GM20000 (cell line): ENCODE results near the gene SELP.
A peak's percentile ranks its signal among the peaks of the same experiment; 100 is the strongest.

Experiments
- DNase-seq: peaks from one replicate; pipeline ENCODE4 v3.0.0; 2012; ENCODE audit warnings: low spot score
- CTCF ChIP-seq: IDR thresholded peaks from 2 replicates; pipeline ENCODE4 v1.5.1; 2012; ENCODE audit warnings: mild to moderate bottlenecking, control low read depth; ENCODE audit errors: extremely low read depth, missing control alignments

Gene SELP

GRCh38 chr1:169594391-169594790, 35.5 kb downstream of the SELP start:
- TF ChIP-seq CTCF: no peak

GRCh38 chr1:169590932-169591331, 39.0 kb downstream of the SELP start:
- no peak for DNase-seq
- TF ChIP-seq CTCF: no peak

More at GRCh38 chr1:169594391-169594790, 35.5 kb downstream of the SELP start:
- DNase-seq: peak; percentile 32

GRCh38 chr1:169588785-169589485, 41.0 kb downstream of the SELP start:
- TF ChIP-seq CTCF: no peak
- DNase-seq: no peak

- no peak for TF ChIP-seq CTCF
- DNase-seq: no peak
Measured at GRCh38 chr1:169588112-169588511, 41.8 kb downstream of the SELP start.

- peak; percentile 63 for DNase-seq
- peak; percentile 50 for TF ChIP-seq CTCF
Measured at GRCh38 chr1:169586395-169587255, 43.3 kb downstream of the SELP start, which contains the start of gene F5. Gene F5, minus strand, starts transcription at chr1:169586481. Its CDS starts 95 bp downstream, at chr1:169586386.

- DNase-seq: no peak
- TF ChIP-seq CTCF: no peak
Measured at GRCh38 chr1:169586067-169586394, 43.9 kb downstream of the SELP start.

- TF ChIP-seq CTCF: no peak
- DNase-seq: no peak
Measured at GRCh38 chr1:169585181-169585580, 44.7 kb downstream of the SELP start.
